NOMO-1 treated with DMSO at 0.1 percent for 48 hours (cell line): ENCODE data around the gene DOK5.

Source experiments
- DNase-seq: peaks from one replicate; lab custom pipeline; 2025; ENCODE audit not compliant: unreplicated experiment; lab: John Stamatoyannopoulos, UW

DOK5 gene

DNA sequence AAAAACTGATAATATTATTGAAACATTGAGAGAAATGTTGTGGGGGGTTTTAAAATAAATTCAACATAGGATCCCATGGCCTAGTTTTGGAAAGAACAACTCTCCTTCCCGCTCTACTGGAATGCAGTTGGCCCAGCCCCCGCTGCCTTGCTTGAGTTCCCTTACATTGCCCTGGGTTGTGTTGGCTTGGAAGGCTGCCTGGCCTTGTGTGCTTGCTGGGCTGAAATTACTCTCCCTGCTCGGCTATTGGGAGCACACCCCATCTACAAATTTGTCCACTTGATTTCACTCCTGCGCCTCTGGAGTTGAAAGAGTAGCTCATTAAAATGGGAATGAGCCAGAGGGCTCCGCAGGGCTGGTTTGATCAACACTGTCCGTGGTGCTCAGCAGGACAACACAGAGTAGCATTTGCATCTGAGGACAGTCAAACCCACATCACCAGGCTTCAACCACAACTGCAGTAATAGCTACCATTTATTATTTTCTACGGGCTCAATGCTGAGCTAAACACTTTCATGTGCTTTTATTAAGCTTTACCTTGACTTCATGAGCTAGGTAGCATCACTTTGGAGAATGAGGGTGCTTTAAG is 35.2 kb downstream of the DOK5 start:
- no peak for DNase-seq

DNA sequence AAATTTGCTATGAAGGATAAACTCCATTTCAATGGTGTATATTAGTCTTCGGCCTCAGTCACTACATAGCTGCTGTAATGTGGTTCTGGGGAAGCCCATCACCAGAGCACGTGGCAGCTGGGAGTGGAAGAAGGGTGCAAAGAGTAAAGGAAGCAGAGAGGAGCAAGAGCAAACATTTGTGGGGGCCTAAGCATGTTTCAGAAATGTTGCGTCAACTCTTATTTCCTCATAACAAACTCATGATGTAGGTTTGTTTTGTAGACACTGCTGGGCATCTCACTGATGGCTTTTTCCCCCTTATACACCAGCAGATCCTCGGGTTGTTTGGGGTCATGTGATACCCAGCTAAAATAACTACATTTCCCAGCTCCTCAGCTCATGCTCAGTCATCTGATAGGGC is 37.3 kb downstream of the DOK5 start:
- no peak for DNase-seq

DNA sequence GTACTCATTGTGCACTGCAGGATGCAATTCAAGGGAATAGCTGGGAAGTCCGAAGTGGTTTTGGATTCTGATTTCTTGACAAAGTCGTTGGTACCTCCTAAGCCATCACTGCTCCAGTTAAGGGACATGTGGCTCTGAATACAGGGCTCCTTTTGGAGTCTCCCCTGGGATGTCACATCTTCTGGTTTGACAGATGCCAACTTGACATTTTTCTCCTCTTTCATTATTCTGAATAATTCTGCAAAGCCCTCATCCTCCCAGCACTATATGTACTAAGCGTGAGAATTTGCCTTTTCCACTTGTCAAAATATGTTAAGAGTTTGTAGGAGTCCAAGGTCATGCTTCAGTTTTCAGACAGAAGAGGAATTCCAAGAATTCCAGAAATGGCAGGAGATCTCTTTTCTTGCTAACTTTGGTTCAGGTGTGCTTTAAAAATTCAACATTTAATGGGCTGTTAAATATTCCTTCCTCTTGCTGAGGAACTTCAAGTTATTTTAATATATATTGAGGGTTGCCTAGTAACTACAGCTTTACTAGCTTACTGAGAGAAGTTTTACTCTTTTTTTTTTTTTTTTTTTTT is 38.7 kb downstream of the DOK5 start:
- DNase-seq, result no peak

GRCh38 chr20:54515793-54516628 is 40.6 kb downstream of the DOK5 start:
- no peak for DNase-seq

GRCh38 chr20:54517241-54517975 is 42.0 kb downstream of the DOK5 start:
- DNase-seq, result no peak

- no peak for DNase-seq
Measured at GRCh38 chr20:54524849-54525248, 49.5 kb downstream of the DOK5 start.

DNA sequence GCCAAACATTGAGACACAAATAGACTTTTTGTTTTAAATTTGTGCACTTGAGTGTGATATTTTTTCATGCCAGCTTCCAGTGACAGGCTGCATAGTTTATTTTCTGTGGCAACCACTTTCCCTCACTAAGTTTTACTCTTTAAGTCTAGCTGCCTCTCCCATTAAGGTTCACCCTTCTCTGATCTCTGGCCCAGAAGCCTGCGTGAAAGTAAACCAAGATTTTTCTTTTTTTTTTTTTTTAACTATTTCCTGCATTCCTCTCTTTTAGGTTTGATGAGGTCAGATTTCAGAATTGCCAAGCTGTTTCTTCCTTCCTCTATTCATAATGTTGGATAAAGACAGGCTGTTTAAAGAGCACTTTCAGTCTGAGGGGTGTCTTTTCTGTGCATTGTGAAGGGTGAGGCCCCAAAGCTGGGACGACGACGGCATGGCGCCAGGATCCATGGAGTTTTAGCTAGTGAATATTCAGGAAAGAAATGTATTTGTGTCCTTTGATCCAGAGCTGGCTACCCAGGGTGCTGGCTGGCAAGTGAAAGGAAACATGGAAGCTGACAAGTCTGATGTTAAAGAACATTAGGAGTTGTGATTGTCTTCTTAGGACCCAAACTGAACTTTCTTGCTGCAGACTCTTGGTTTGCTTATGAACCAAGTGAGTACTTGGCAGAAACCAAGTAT is 50.7 kb downstream of the DOK5 start:
- no peak for DNase-seq

DNA sequence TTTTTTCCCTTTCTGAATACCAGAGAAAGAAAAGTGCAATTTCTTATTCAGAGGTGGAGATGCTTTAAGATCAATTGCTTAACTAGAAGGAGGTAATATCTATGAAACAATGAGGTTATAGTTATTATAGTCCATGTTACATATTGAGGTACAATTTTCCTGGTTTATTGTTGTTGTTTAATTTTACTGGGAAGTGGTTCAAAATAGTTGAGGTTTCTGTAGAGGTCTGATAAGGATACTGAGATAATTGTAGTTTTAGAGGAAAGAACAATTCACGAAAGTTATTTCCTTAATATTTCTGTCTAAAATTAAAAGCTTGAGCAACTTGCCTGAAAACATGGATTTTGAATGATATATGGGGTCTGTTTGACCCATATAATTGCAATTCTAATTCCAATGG is 51.4 kb downstream of the DOK5 start:
- DNase-seq, result no peak

GRCh38 chr20:54532573-54532972 is 57.2 kb downstream of the DOK5 start:
- DNase-seq, result no peak

DNA sequence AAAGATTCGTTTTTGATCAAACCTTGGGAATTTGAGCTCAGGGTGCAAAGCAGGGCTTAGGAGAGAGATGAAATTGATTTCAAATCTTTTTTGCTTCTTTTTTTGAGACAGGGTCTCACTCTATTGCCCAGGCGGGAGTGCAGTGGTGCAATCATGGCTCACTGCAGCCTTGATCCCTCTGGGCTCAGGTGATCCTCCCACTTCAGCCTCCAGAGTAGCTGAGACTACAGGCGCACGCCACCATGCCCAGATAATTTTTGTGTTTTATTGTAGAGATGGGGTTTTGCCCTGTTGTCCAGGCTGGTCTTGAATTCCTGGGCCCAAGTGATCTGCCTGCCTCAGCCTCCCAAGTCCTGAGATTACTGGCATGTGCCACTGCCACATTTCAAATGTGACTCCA is 58.7 kb downstream of the DOK5 start:
- DNase-seq, result no peak

- DNase-seq, result no peak
Measured at GRCh38 chr20:54535033-54535432, 59.6 kb downstream of the DOK5 start.

DNA sequence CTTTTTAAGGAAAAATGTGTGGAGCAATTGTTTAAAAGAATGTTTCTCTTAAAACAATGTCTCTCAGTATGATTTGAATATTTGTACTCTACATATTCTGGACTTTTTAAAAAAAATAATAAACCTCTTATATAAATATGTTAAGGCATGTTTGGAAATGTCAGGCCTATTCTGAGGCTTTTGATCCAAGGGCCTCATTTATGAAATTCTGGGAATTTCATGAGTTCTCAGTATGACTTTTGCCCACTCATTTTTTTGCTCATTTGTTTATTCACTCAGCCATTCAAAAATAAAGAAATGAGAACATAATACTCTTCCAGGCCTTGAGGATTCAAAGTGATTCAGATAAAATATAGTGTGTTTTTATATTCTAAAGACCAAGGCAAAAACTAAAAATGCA is 60.4 kb downstream of the DOK5 start:
- no peak for DNase-seq

GRCh38 chr20:54539521-54540046 is 64.2 kb downstream of the DOK5 start:
- no peak for DNase-seq

GRCh38 chr20:54543369-54543768 is 68.0 kb downstream of the DOK5 start:
- DNase-seq, result no peak

- no peak for DNase-seq
Measured at GRCh38 chr20:54545676-54546358, 70.4 kb downstream of the DOK5 start.

- no peak for DNase-seq
Measured at GRCh38 chr20:54548849-54549248, 73.5 kb downstream of the DOK5 start.

DNA sequence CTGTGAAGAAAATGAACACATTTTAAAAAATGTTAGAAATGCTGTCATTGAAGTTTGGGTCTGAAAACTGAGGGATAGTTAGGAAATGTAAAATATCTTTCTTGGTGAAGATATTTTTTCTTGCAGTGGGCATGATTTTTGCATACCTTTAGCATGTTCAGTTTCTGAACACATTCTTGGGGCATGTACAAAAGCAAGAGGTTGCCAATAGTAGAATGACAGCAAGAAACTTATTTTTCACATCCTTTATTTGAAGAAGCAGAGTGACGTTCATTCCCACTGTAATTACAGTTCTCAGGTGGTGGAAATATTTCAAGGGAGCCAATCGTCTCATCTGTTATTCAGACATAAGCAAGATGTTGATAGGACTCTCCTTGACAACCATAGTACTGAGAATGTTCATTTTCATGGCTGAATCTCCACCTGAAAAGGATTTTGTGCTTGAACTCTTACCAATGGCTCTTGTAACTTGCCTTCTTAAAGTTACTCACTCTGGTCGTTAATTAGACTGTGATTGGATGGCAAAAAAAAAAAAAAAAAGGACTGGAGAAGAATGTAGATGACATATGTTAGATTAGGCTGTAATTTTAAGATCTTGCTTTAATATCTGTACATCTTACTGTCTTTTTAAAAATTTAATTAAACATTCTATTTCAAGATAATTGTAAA is 74.4 kb downstream of the DOK5 start:
- DNase-seq, result no peak

GRCh38 chr20:54550776-54551396 is 75.5 kb downstream of the DOK5 start:
- DNase-seq, result no peak

DNA sequence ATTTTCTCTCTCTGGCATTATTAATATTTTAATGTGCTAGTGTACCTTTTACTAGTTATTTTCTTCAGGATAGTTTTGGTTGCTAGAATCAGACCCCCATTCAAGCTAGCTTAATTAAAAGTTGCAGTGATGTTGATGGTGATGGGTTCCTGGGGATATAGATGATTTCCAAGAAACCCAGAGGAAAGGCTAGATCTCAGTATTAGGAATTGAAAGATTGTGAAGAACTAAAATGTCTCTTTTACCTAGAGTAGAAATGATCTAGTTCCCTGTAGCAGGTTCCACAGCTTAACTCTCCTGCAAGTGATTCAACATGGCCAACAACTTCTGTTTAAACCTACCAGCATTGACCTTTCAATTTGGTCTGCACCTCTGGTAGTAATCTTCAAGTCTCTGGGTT is 78.6 kb downstream of the DOK5 start:
- DNase-seq, result no peak
